ENCODE data around the gene SMARCA2. TPM values are rescaled to one million over a fixed set of nuclear protein-coding genes. Genes with fewer than 3 reads are reported as not detected.
A peak's percentile ranks its signal among the peaks of the same experiment; 100 is the strongest.

SMARCA2 gene
- total and polyA plus RNA-seq, 10 of the 15 experiments (the other 5 are each of a cell fraction or from before 2014, with no cell fraction given) = 100 to 392 (median 204) TPM

DNA sequence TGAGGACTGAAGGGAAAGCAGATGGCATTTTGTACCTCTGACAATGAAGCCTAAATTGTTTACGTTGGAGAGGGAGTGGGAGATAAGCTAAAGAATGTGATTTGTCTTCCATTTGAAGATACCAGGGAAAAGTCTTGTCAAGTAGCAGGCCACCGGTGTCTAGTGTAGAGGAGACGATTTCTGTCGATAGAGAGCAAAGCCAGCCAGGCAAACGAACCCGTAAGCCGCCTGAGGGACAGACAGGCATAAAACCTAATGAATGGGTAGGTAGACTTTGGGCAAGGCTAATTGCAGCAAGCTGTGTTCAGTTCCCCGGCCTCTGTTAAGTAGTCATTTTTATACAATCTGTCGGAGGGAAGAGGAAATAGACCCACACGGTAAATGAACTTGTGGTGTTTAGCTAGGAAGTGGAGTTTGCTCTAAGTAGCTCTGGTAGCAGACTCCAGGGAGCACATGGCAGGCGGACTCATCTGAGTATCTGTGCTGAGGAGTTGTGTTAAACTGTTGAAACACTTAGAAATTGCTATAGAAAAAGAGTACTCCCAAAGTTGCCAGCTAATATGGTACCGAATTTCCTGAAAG is 28.8 kb downstream of the SMARCA2 start:
- H4K20me1 ChIP-seq (ENCODE audit: control insufficient read depth, insufficient read depth) = no peaks in the 10 kb centered on the region; the same call in 1 of the 2 replicates
- ChIA-PET CTCF (interaction anchor here (0.7 to 1.3 kb wide), 5 partner anchors 10 to 583 kb away, joined by 3 to 5 read pairs (median 3); no protein-coding TSS in a partner anchor), POLR2A (interaction anchor here (0.8 to 1.5 kb wide), 4 partner anchors 9 to 16 kb away, joined by 3 to 9 read pairs (median 4); no protein-coding TSS in a partner anchor), SMC1A (ENCODE audit: uncharacterized antibody, unreplicated experiment) (interaction anchor here (0.7 to 5.4 kb wide), 8 partner anchors 9 to 80 kb away, joined by 3 to 45 read pairs (median 5); no protein-coding TSS in a partner anchor), RAD21 (ENCODE audit: unreplicated experiment) (interaction anchor here (1.2 to 2.9 kb wide), 3 partner anchors 10 to 554 kb away, joined by 3 to 14 read pairs (median 4); no protein-coding TSS in a partner anchor)
- no peaks in the 10 kb centered on the region for H3K27me3 ChIP-seq (replicated peaks in 1 of 2; ENCODE audit: control insufficient read depth in 2 of 2, insufficient read depth in 2 of 2, low read length in 1 of 2)
- 52% methylated on average over 12 of the region's 12 CpGs for WGBS (ENCODE audit: insufficient coverage, insufficient replicate concordance, low lambda C conversion rate, missing lambda C conversion rate)
- H3K79me2 ChIP-seq (ENCODE audit: control insufficient read depth, insufficient read depth, low read length) = peaks cover 63% of the 10 kb centered on the region
- no TSS peak for BruUV-seq (replicated peaks)
- ATAC-seq = peak; percentile 59
- no peaks in the 10 kb centered on the region for H3K9me3 ChIP-seq (replicated peaks; ENCODE audit: control insufficient read depth, insufficient read depth, low read length)
- intact Hi-C loops (cut with micrococcal nuclease; ENCODE audit: unreplicated experiment) = no loop called here
- peak overlapping the region; percentile 75 for H3K27ac ChIP-seq (ENCODE audit: control insufficient read depth, insufficient read depth)
- H3K36me3 ChIP-seq (ENCODE audit: control insufficient read depth in 2 of 2, insufficient read depth in 2 of 2, low read length in 1 of 2) = peaks cover 16 to 44% of the 10 kb centered on the region in 2 experiments
- in situ Hi-C loops (cut with MboI) = no loop called here
- H3K4me2 ChIP-seq (ENCODE audit: control insufficient read depth, insufficient read depth) = peak overlapping the region; percentile 84
- H2AFZ ChIP-seq (ENCODE audit: control insufficient read depth, low read depth, low read length) = peak overlapping the region; percentile 35; the same call in 1 of the 2 replicates
- H3K9ac ChIP-seq (ENCODE audit: control insufficient read depth, insufficient read depth, low read length) = peak overlapping the region; percentile 25; the same call in 1 of the 2 replicates
- FAIRE-seq = peak; percentile 86
- DNase-seq (ENCODE audit: low read depth, low spot score) = no peak
- H3K4me3 ChIP-seq = 0 out of 2 replicates have a peak overlapping the region, but pooled peaks have one; percentile 16
- H3K4me1 ChIP-seq (ENCODE audit: control insufficient read depth, insufficient read depth, low read length) = peaks cover 29% of the 10 kb centered on the region
- TF ChIP-seq RUNX3 (IDR thresholded peaks at IDR 0.05; ENCODE audit: low read length) = 0 out of 2 replicates have a peak, but pooled peaks have one; percentile 35
- peak; percentile 14; the same call in 1 of the 2 replicates for TF ChIP-seq SPI1 (IDR thresholded peaks at IDR 0.05; ENCODE audit: borderline replicate concordance, insufficient read depth, low read depth, low read length)
- TF ChIP-seq, protein P1, sequence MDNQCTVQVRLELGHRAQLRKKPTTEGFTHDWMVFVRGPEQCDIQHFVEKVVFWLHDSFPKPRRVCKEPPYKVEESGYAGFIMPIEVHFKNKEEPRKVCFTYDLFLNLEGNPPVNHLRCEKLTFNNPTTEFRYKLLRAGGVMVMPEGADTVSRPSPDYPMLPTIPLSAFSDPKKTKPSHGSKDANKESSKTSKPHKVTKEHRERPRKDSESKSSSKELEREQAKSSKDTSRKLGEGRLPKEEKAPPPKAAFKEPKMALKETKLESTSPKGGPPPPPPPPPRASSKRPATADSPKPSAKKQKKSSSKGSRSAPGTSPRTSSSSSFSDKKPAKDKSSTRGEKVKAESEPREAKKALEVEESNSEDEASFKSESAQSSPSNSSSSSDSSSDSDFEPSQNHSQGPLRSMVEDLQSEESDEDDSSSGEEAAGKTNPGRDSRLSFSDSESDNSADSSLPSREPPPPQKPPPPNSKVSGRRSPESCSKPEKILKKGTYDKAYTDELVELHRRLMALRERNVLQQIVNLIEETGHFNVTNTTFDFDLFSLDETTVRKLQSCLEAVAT (IDR thresholded peaks at IDR 0.05) = no peak
- TF ChIP-seq POLR2AphosphoS5 (IDR thresholded peaks at IDR 0.05; ENCODE audit: low read length) = peak; percentile 65; the same call in 1 of the 2 replicates
- peak; percentile 22; the same call in 1 of the 2 replicates for TF ChIP-seq PML (IDR thresholded peaks at IDR 0.05; ENCODE audit: low read length)
- TF ChIP-seq ETV6 (conservative IDR thresholded peaks at IDR 0.05 in 1 of 2, IDR thresholded peaks at IDR 0.05 in 1 of 2; ENCODE audit: borderline replicate concordance in 1 of 2, low read depth in 1 of 2) = peak in 1 of 2 experiments; percentile 73; a peak in 1 of 4 replicates

Measured in GM12878 (cell line).